Right lobe of liver (tissue), 6 donors: ENCODE data around the gene GSTP1. TPM values are rescaled to one million over a fixed set of nuclear protein-coding genes. Genes with fewer than 3 reads are reported as not detected.

Experiments
- ATAC-seq, 4 donors: fragments of 200-7000 bp; cut with Tn5 transposase; one replicate each; pipeline ENCODE4 v1.9.1; 2020; ENCODE audit warnings: mild to moderate bottlenecking in 4 of 4, moderate library complexity in 4 of 4
- DNase-seq, 3 donors: peaks; one replicate each; pipeline ENCODE4 v3.0.0-alpha.2; 2020
- H3K27ac ChIP-seq, 3 donors: fragments of 200-600 bp; one replicate each; pipeline ENCODE4 v1.8.0; 2022
- H3K27me3 ChIP-seq, 2 donors: fragments of 200-600 bp; one replicate each; pipeline ENCODE4 v1.8.0; 2022
- H3K36me3 ChIP-seq, 4 donors: fragments of 200-600 bp; sonication (generic) in 1 of 4; one replicate each; pipeline versions ENCODE4 v1.5.1 to v1.8.0; 2017 to 2022; ENCODE audit warnings: control low read depth in 1 of 4
- H3K4me1 ChIP-seq, 4 donors: fragments of 200-600 bp; sonication (generic) in 1 of 4; one replicate each; pipeline versions ENCODE4 v1.5.1 to v1.8.0; 2017 to 2022; ENCODE audit warnings: control low read depth in 1 of 4
- H3K4me3 ChIP-seq, 3 donors: fragments of 200-600 bp; one replicate each; pipeline ENCODE4 v1.8.0; 2022
- H3K9me3 ChIP-seq, 4 donors: fragments of 200-600 bp; sonication (generic) in 1 of 4; one replicate each; pipeline versions ENCODE4 v1.5.1 to v1.8.0; 2017 to 2022; ENCODE audit warnings: control low read depth in 1 of 4
- CTCF ChIP-seq, 4 donors: fragments of 200-600 bp in 3 of 4; fragments of 450-650 bp in 1 of 4; IDR thresholded peaks; one replicate each; pipeline versions ENCODE4 v1.5.1 to v1.8.0; 2016 to 2022; ENCODE audit warnings: antibody characterized with exemption in 4 of 4, mild to moderate bottlenecking in 2 of 4
- POLR2A ChIP-seq: fragments of 450-650 bp; IDR thresholded peaks from one replicate; pipeline ENCODE4 v1.6.1; 2017; ENCODE audit warnings: antibody characterized with exemption, mild to moderate bottlenecking
- WGBS: methylation state at CpG from one replicate; pipeline ENCODE4 v1.1.6; 2018; ENCODE audit warnings: low coverage, low lambda C conversion rate; ENCODE audit not compliant: insufficient coverage; ENCODE audit errors: missing lambda C conversion rate; 5-methylcytosine and 5-hydroxymethylcytosine counted together
- intact Hi-C, 2 donors: fragments of 100-400 bp; cut with DNase I; formaldehyde crosslinking; loops; one replicate each; pipeline versions ENCODE4 v1.11.2 to v1.14.1; 2022
- total RNA-seq, 6 experiments: library from RNA; depleted of rRNA in 2 of 6; stranded (reverse); fragments of >200 nt in 2 of 6; fragmentation: NEBNext Ultra II Directional in 3 of 6; extraction: Animal tissue kit (Norgen Biotek cat#: 25700) in 3 of 6; gene quantifications; one replicate each; pipeline versions ENCODE4 v1.1.0 to v1.2.4, GENCODE V29; 2016 to 2023
- donor health status: DM: no; HTN: yes; CAD: no.
- donor health status: DM: no; HTN: no; CAD: no.
- donor health status: DM: no; HTN: no; CAD: no.
- donor health status: DM: no; HTN: yes; CAD: no.
- donor health status: DM: no; HTN: yes; CAD: no.

GSTP1 gene
- total RNA-seq, 6 experiments from 2014 or later = 16.6 to 51.4 (median 32.3) TPM

- Histone ChIP-seq H3K4me1 (peaks cover 0 to 10% (median 4%) of the 10 kb centered on the region in 4 donors), H3K36me3 (peaks cover 0 to 29% (median 6%) of the 10 kb centered on the region in 4 donors), H3K27ac (no peak overlapping the region), H3K4me3 (no peak overlapping the region), H3K27me3 (no peaks in the 10 kb centered on the region), H3K9me3 (no peaks in the 10 kb centered on the region)
- 86% methylated on average over 3 of the region's 37 CpGs for WGBS
- TF ChIP-seq CTCF (IDR thresholded peaks at IDR 0.05) = no peak
- no peak for TF ChIP-seq POLR2A
- intact Hi-C loops = no loop called here
- ATAC-seq (no peak), DNase-seq (peak in 1 of 3 donors; percentile 17)
Measured at GRCh38 chr11:67611704-67612587, 28.3 kb downstream of the GSTP1 start.

DNA sequence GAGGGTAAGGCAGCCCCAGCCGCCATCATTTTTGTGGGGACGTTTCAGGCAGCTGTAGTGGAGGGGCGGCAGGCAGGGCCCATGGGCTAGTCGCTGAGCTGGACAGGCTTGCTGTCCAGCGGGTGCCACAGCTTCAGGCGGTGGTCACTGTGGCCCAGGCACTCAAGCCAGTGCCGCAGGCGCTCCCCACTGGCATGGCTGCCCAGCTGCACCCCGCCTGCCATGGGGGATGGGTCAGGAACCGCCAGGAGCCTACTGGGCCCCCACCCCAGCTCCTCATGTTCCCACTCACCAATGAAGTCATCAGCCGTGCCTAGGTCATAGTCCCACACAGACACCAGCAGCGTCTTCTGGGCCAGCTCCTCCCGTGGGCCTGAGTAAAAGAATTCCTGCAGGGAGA lies 29.1 kb downstream of the GSTP1 start:
- intact Hi-C loops = no loop called here
- no peaks in the 10 kb centered on the region for H3K27me3 ChIP-seq
- TF ChIP-seq POLR2A = no peak
- no peak for TF ChIP-seq CTCF (IDR thresholded peaks at IDR 0.05)
- peaks cover 0 to 9% (median 2%) of the 10 kb centered on the region in 4 donors for H3K4me1 ChIP-seq
- H3K4me3 ChIP-seq = no peak overlapping the region
- peak in 1 of 3 donors; percentile 16 for DNase-seq
- 73% methylated on average over 2 of the region's 13 CpGs for WGBS
- no peaks in the 10 kb centered on the region for H3K9me3 ChIP-seq
- ATAC-seq = no peak
- H3K36me3 ChIP-seq = peaks cover 0 to 29% (median 6%) of the 10 kb centered on the region in 4 donors
- no peak overlapping the region for H3K27ac ChIP-seq

GRCh38 chr11:67613313-67613959 lies 29.8 kb downstream of the GSTP1 start:
- TF ChIP-seq POLR2A (no peak), CTCF (IDR thresholded peaks at IDR 0.05) (no peak)
- Histone ChIP-seq H3K4me1 (peaks cover 0 to 7% (median 0%) of the 10 kb centered on the region in 4 donors), H3K36me3 (peaks cover 0 to 29% (median 6%) of the 10 kb centered on the region in 4 donors), H3K27ac (peak overlapping the region in 1 of 3 donors; percentile 33), H3K9me3 (no peaks in the 10 kb centered on the region), H3K27me3 (no peaks in the 10 kb centered on the region), H3K4me3 (no peak overlapping the region)
- intact Hi-C loops = no loop called here
- DNase-seq (peak in 1 of 3 donors; percentile 20), ATAC-seq (no peak)
- WGBS = 86% methylated on average over 3 of the region's 17 CpGs

DNA sequence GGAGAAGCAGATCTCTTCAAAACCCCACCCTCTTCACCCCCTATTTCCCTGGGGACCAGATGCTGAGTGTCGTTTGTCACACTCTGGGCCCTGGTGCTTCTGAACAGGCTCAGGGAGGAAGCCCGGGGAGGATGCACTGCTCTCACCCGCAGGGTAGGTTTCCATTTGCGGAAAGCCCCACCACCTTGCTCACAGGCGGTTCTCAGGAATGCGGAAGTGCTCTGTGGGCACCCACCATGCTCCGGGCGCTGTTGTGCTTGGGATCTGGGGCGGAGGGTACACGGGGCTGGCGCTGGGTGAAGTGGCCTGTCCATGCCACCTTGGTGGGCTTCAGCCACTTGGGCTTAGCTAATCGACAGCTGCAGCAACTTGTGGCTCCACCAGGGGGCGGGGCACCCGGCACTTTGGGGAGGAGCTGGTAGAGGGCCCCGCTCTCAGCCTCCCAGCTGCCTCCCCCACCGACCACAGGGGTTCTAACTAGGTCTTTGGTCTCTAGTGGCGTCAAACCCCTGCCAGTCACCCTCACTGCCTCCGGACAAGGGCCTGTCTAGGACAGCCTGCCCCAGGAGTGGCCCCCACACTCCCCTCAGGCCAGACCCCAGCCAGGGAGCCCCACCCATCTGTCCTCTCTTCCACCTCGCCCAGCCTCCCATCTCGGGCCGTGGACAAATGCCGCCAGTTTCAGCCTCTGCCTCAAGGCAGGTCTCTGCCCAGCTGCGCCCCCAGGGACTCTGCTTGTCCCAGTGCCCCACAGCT lies 30.5 kb downstream of the GSTP1 start:
- peak; percentile 56 to 71 (median 64) for TF ChIP-seq CTCF (IDR thresholded peaks at IDR 0.05)
- no peak for TF ChIP-seq POLR2A
- Histone ChIP-seq H3K9me3 (no peaks in the 10 kb centered on the region), H3K36me3 (peaks cover 0 to 26% (median 6%) of the 10 kb centered on the region in 4 donors), H3K4me3 (peak overlapping the region in 2 of 3 donors; percentile 5 to 27), H3K27ac (peak overlapping the region in 2 of 3 donors; percentile 16 to 33), H3K27me3 (no peaks in the 10 kb centered on the region), H3K4me1 (peaks cover 0 to 7% (median 0%) of the 10 kb centered on the region in 4 donors)
- DNase-seq (peak; percentile 57 to 75 (median 59)), ATAC-seq (peak; percentile 24 to 54 (median 46))
- intact Hi-C loops = no loop called here
- WGBS = 37% methylated on average over 6 of the region's 23 CpGs
